ENCODE measurements around the gene CAMTA1. TPM values are rescaled to one million over a fixed set of nuclear protein-coding genes. Genes with fewer than 3 reads are reported as not detected.

Gene CAMTA1
- polyA plus RNA-seq, 12 donors: 24.2 to 51.1 (median 44.7) TPM; not detected in 1

DNA sequence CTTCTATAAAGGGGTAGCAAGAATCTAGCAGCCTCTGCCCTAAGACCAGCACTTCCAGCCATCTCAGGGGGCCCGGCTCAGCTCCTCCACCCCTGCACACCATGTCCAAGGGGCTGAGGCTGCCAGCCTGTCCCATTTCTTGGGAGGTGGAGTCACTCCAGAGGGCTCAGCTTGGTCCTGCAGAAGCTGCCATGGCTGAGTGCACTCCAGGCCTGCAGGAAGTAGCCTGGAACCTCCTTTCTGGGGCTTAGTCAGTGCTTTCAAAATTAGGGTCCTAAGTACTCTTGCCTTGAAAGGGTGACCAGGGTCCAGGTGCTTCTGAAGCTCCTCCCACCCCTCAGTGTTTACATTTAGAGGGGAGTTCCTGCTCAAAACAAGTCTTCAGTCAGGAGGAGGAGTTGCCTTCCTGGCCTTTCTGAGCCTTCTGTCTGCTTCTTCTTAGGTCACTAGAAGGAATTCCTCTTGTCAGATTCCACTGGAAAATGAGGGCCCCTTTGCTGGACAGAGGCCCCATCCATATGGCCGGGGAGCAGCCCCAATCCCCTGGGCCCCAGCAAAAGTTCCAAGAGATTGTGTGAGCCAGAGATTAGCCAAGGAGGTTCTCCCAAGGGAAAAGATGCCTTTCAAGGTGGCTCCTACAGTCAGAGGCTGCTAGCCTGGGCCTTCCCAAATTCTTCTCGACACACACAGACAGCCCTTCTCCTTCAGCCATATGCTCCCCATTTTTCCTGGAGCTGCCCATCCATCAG, 857.7 kb downstream of the CAMTA1 start:
- peak; percentile 41 for DNase-seq

DNA sequence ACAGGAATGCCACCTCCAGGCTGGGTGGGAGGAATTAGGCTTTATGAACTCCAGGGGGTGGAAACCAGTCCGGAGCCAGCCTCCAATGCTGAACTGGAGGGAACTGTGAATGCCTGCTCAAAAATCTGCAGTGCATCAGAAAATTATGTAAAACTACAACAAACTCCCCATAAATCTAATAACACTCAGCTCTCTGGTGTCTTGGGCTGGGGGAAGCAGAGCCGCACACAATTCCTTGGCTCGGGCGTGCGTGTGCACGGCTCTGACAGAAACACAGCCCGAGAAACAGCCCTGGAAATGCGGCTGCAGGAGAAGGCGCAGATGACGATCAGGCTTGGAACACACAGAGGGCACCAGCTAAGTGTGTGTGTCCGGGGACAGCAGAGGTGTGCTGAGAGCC, 858.3 kb downstream of the CAMTA1 start:
- DNase-seq: peak; percentile 60

DNA sequence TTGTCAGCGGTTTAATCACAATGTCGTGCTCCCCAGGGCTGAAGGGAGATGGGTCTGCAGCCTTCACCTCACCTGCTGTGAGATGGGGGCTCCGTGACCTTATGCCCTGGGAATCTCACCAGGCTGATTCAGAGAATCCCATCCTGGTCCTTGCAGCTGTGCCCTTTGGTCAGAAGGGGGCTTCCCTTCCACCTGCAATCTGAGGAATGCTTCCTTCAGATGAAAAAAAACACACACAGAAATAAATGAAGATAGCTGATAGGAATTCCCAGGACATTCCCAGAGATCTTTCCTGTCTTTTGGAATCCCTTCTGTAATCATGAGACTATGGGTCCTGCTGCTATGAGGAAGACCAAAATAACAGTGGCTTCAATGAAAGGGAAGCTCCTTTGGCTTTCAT, 858.8 kb downstream of the CAMTA1 start:
- DNase-seq: no peak

DNA sequence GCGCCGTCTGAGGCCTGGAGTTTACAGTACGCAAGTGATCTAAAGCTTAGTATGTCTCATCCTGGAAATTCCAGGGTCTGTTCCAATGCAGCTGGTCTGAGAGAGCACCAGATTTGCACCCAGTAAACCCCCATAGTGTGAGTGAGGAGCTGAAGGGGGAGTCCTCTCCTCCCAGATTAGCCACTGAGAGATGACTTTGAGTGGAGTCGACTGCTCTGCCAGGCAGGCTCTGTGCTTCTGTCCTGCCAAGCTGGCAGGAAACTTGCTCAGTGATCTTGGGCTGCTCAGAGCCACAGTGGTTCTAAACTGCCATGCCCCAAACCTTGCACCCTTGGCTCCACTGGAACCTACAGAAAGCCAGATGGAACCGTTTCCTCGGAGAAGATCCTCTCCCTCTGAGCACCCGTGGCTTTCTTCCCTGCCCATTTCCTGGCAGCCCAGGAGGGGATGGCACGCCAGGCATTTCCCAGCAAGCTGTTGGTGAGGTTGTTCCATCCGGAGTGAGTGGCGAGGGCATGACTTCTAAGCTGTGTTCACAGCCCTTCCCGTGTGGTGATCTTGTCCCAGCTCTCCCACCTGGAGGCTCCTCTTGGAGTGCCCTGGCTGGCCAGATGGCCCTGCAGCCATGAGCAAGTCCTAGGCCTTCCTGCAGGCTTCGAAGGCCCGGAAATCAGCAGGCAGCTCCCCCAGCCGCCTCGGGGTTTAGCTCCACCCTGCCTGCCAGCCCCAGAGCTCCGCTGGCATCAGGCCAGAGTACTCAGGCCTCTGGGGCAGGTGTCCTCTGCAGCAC, 859.9 kb downstream of the CAMTA1 start:
- DNase-seq: no peak

DNA sequence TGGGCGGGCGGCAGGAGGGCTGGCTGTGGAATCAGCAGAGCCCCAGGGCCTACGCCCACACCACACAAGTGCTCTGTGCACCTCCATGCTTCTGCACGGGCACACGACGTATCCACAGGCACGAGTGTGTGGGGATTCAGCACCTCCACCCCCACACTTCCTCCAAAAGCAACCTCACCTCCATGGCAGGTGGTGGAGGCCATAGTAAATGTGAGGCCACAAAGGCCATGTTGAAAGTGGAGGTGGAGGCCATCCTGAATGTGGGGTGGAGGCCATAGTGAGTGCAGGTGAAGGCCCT, 860.4 kb downstream of the CAMTA1 start:
- DNase-seq: no peak

DNA sequence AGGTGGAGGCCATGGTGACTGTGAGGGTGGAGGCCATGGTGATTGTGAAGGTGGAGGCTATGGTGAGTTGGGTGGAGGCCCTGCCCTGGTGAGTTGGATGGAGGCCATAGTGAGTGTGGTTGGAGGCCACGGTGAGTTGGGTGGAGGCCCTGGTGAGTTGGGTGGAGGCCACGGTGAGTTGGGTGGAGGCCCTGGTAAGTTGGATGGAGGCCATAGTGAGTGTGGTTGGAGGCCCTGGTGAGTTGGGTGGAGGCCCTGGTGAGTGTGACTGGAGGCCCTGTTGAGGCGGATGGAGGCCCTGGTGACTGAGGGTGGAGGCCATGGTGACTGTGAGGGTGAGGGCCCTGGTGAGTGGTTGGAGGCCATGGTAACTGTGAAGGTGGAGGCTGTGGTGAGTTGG, 860.9 kb downstream of the CAMTA1 start:
- DNase-seq: no peak

DNA sequence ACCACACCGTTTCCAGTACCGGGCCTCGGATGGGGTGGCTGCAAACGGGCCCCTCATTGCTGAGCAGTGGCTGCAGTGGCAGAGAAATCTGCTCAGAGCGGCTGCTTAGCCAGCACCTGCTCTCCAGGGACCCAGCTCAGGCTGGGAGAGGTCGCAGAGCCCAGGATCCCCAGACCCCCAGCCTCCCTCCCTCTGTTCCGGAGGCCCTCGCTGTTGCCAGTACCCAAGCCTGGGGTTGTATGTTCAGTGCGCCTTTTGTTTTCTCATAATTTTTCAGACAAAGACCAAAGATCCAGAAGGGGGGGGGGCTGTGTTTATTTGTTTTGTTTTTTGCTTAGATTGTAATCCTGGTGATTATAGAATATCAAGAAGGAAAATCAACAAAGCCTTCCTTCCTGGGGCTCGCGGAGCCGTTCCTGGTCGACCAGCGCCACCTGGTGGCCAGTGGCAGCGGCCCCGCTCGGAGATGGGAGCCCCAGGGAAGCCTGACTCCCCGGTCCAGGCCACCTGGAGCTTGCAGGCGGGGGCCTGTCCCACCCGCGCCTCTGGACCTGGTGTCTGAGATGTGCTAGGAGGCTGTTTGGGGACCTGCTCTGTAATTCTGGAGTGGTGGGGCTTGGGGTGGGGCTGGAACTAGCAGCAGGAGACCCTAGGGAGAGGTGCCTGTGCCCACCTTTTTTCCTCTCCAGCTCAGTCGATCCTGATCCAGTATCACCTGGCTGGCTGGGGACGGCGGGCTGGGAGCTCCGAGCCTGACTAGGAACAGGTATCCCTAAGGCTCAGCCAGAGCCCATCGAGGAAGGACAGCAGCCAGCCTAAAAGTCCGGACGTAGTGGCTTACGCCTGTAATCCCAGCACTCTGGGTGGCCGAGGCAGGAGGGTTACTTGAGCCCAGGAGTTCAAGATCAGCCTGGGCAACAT, 862.0 kb downstream of the CAMTA1 start:
- DNase-seq: peak; percentile 60

DNA sequence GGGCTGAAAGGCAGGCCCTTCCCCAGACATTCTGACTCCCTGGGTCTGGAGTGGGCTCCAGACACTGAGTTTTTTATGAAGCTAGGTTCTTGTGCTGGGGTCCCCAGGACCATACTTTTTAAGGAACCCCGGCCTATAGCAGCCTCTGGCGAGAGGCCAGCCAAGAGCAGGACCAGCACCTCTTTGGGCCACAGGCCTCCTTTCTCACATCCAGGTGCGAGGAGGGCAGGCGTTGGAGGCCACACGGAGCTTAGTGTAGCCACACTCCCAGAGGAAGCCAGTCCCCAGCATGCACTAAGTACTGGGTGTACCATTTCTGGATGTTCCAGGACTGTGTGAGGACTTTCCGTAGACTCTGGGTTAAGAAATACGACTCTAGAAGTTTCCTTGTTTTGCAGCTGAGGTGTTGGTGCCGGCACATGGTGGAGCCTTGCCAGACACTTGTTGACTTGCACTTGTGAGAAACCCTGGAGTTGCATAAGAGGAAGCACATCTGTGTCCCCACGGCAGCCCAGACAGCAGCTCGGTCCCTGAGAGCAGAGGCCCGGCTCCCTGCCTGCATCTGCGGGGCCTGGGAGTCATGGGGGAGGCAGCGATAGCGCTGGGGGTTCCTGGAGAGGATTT, 863.6 kb downstream of the CAMTA1 start:
- DNase-seq: peak; percentile 46

DNA sequence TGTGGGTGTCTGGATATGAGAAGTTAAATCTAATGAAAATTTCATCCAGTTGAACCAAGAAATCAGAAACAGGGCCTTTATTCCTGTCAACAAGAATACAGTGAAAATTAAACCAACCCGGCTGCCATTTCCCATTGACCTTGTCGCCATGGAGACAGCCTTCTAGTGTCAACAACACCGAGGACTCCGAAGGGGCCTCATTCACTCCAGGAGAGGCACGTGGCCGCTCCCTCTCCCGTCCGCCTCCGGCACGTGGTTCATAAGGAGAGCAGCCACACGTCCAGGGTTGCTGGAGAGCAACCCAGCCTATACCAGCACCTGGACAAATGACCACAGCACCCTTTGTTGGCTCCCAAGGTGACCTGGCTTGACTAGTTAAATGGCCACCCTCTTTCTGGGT, 865.5 kb downstream of the CAMTA1 start:
- DNase-seq: no peak

DNA sequence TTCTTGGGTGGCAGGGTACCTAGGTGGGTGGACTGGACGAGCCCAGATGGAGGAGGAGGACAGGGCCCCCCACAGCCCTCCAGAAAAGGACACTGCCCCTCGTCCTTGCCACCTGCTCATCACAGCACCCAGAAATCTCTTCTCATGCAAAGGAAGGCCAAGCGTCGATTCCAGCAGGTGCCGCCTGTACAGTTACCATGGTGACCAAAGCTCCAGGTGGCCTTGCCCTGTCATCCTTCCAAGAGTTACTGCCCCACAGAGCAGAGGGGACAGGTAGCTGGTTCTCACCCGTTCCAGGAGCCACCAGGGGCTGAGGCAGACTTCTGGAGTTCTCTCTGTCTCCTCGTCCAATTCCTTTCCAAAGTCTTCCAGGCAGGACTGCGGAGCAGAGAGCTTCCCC, 865.9 kb downstream of the CAMTA1 start:
- DNase-seq: no peak

DNA sequence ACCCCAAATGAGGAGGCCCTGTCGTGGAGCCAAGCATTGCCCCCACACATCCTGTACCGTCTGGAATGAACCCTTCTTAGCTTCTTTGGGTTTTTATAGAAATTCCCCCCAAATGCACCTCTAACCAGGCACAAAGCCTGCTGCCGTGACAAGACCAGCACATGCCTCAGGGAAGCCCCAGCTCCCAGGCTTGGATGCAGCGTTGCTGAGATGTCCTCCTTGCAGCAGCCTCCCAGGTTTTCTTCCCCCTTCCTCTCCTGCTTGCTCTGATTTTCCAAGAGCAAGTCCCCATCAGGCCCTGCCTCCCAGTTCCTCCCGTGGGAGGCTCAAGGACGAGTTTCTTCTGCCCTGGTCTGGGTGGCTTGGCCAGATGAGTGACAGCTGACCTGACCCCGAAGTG, 866.8 kb downstream of the CAMTA1 start:
- DNase-seq: no peak

DNA sequence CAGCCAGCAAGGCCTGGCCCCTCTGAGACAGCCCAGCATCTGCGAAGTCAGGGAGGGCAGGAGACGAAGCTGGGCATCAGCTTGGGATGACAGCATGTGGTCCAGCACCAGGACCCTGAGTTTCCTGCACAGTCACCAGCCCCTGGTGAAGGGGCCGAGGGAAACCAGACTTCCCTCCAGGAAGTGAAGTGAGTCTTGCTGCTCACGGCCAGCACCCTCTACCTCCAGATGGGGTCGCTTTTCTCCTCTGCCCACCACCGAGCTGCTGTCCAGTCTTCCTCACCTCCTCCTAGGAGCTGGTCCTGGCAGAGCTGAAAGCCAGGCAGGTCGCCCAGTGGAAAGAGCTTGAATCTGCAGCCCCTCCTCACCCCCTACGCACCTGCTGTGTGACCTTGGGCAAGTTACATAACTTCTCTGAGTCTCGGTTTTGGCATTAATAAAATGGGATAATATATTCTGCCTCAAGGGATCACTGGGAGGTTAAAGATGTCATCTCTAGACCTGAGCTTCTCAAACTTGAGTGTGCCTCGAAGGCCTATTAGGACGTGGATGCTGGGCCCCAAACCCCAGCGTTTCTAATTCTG, 867.4 kb downstream of the CAMTA1 start:
- no peak for DNase-seq

DNA sequence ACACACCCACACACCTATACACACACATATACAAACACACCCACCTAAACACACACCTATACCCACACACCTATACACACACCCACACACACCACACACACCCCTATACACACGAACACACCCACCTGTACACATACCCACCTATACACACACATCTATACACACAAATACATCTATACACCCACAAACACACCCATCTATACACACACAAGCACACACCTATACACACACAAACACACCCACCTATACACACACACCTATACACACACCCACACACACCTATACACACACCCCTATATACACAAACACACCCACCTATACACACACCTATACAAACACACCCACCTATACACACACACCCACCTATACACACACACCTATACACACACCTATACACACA, 869.5 kb downstream of the CAMTA1 start:
- DNase-seq: no peak

DNA sequence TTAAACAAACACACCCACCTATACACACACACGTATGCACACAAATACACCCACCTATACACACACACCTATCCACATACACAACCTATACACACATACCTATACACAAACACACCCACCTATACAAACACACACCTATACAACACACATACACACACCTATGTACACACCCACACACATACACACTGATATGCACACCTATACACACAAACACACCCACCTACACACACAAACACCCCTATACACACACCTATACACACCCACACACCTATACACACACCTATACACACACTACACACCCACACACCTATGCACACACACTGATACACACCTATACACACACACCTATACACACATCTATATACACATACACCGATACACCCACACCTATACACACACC, 870.1 kb downstream of the CAMTA1 start:
- DNase-seq: no peak

DNA sequence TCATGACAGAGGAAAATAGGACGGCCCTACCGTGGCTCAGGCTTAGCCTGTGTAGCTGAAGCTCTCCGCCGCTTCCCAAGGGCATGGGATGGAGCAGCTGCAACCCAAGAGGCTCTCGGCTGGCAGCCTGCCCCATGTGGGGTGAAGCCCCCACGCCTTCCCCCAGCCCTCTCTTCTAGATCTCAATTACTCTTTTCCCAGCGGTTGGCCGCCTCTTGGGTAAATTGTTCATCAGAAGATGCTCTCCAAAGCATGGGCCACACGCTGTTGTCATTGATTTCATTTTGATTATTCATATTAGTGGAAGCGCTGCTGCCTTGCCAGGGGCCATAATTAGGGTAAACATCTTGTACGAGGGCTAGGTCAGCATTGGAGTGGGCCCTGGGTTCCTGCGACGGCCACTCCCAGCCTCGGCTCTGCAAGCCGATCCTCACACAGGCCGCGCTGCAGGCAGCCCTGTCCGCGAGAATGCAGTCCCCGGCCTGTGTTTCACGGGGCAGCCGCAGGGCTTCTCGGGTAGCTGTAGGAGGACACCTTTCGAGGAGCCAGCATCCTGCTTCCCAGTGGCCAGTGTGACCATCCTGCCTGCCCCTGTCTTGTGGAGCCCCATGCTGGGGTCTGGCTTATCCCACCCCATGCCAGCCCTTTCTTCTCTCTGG, 871.4 kb downstream of the CAMTA1 start:
- DNase-seq: no peak

DNA sequence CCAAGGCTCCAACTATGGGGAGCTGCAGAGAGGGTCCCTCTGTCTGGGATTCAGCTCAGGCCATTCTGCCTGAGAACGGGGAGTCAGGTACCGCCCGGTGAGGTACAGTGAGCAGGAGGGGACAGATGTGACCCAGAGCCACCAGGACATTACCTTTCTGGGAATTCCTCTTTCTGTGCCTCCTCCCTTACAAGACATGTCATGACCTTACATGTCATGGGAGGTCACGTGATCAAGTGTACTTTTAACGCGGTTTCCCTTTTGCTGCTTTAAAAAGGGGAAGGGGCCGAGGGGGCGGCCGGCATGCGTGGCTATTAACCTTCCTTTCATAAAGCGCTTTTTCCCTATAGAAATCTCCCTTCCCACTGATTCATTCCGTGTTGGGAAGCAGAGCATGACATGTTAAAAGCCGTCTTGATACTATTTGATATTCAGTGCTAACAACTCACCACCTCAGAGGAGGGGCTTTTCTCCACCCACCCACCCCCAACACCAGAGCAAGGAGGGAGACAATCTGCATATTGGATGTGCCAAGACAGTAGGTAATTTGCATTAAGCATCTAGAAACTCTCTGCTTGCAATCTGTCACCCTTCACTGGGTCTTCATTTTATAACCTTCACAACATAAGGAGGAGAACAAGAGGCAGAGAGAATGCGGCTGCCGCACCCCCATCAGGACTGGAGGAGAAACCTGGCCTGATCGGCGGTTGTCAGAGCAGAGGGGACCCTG, 872.2 kb downstream of the CAMTA1 start:
- DNase-seq: no peak

DNA sequence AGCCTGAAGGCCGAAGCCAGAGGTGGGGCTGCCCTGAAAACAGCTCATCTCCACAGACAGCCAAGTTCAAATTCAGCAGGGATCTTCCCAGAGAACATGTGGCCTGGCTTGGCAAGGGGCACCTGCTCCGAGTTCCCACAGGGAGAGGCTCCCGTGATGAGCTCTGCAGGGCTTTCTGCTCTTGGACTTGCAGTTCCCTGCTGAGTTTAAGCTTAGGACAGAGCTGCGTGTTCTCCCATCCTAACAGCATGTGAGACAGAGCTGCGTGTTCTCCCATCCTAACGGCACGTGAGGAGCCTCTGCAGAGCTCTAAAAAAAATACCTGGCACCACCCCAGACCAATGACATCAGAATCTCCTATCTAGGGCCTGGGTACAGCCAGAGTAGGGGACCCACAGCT, 872.8 kb downstream of the CAMTA1 start:
- no peak for DNase-seq

DNA sequence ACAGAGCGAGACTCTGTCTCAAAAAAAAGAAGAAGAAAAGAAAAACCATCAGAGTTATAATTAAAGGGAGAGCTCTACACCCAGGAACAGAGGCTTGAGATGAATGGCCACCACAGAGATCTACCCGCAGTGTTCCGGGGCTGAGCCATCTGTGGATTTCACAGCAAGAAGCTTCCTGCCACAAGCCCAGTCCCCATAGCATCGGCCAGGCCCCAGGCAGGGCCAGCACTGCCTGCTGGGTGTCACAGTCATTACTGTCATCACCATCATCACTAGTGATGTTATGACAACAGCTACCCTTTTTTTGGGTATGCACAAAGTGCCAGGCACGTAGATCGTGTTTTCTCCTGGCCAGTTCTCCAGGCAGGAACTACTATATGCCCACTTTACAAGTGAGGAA, 874.3 kb downstream of the CAMTA1 start:
- DNase-seq: no peak

DNA sequence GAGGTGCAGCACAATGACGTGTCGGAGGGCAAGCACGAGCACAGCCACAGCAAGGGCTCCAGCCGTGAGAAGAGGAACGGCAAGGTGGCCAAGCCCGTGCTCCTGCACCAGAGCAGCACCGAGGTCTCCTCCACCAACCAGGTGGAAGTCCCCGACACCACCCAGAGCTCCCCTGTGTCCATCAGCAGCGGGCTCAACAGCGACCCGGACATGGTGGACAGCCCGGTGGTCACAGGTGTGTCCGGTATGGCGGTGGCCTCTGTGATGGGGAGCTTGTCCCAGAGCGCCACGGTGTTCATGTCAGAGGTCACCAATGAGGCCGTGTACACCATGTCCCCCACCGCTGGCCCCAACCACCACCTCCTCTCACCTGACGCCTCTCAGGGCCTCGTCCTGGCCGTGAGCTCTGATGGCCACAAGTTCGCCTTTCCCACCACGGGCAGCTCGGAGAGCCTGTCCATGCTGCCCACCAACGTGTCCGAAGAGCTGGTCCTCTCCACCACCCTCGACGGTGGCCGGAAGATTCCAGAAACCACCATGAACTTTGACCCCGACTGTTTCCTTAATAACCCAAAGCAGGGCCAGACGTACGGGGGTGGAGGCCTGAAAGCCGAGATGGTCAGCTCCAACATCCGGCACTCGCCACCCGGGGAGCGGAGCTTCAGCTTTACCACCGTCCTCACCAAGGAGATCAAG, 878.3 kb downstream of the CAMTA1 start:
- DNase-seq: no peak

All from muscle of arm (tissue), 12 donors.